SH-SY5Y (cell line): ENCODE measurements around the gene TTC33.

Experiments used
- GATA2 ChIP-seq: IDR thresholded peaks from 2 replicates; pipeline ENCODE4 v1.6.1; 2011; ENCODE audit warnings: mild to moderate bottlenecking, low read depth, low read length
- GATA3 ChIP-seq: IDR thresholded peaks from 2 replicates; pipeline ENCODE4 v1.6.1; 2011; ENCODE audit warnings: low read depth, mild to moderate bottlenecking, low read length, moderate library complexity

DNA sequence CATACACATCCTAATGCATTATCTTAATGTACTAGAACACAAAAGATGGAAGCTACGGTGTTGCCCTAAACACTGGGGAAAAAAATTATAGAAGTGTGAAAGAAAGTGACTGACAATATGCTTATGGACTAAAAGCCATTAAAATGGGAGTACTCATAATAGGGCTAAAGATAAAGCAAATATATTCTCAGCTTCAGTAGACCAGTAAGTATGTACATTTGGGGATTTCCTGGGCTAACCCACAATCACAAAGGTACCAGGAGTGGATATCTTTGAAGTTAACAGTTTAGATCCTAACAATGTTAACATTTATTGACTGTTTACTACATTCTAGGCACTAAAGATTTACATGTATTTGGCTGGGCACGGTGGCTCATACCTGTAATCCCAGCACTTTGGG is 39.2 kb downstream of the TTC33 start:
- TF ChIP-seq GATA2 (no peak), GATA3 (no peak)
